ENCODE results near the gene SLC18A2.
"Not testable (repeated sequence)": the region's sequence is repeated elsewhere in the genome, so short reads cannot be mapped to it uniquely, and the experiment has no call there.

SLC18A2 gene

DNA sequence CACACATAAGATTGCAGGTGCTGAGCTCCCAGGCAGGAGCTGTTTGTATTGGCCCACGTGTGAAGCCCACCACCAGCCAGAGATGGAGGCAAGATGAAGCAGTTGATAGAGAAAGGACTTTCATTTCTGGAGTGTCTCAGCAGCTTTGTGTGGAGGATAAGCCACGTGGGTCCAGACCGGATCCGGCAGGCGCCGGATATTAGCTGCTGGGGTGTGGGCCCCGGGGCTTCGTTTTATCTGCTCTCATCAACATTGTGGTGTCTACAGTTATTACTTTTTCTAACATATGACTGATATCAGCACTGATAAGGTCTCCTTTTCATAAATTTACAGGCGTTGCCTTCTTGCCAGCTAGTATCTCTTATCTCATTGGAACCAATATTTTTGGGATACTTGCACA is 25.5 kb downstream of the SLC18A2 start:
- no peak for DNase-seq

DNA sequence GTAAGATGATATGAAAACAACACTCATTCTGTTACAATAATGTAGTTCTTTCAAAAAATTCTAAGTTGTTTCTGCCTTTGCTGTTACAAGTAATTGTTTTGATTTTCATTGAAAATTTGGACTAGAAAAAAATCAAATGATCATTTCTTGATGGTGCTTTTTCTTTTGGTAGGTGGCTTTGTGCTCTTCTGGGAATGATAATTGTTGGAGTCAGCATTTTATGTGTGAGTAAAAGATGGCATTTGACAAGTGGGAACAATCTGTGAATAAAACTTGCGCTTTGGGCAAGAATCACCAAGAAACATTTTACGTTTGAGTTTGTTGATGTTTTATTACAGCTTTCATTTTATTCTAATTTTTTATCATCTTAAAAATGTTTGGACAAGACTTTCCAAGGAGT is 25.9 kb downstream of the SLC18A2 start:
- no peak for DNase-seq

DNA sequence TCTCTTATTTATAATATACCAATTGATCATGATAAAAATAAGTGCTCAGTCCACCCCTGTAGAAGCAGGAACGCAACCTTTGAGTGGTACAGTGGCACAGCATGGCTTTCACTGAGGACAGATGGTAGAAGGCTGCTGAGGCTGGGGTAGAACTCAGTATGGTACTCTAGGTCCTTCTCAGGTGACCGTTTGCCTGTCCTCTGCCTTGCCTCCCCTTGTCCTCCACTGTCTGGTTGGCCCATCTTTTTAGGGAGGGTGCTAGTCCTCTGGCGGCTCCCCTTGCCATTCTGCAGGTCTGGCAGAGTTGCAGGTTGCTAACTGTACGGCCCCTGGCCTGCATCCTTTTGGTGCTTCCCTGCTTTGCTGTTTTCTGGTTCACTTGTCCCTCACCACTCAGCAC is 27.3 kb downstream of the SLC18A2 start:
- no peak for DNase-seq

DNA sequence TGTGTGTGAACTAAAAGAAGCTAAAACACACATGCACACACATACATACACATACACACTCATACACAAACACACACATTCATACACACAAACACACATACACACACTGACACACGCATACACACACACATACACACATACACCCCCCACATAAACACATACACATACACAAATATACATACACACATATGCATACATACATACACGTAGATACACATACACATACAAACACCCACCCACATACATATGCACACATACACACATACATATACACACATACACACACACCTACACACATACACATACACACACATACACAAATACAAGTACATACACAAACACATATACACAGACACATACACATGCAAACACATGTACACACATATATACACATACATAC is 28.0 kb downstream of the SLC18A2 start:
- no peak for DNase-seq

DNA sequence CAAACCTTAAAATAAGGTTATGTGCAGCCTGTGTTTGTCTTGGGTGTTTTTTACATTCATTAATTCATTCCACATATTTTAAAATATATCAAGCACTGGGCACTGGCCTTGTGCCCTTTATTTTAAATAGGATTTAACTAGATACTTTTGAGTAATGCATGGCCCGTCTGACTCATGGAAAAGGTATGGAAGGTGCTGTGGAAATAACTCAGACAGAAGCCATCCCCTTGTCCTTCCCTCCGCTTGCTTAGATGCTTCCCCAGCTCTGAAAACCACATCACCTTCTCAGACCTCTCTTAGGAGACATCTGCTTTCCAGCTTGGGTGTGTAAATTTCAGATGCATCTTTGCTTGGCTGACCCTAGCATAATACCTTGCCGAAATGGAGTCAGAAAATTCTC is 30.5 kb downstream of the SLC18A2 start:
- DNase-seq = no peak

DNA sequence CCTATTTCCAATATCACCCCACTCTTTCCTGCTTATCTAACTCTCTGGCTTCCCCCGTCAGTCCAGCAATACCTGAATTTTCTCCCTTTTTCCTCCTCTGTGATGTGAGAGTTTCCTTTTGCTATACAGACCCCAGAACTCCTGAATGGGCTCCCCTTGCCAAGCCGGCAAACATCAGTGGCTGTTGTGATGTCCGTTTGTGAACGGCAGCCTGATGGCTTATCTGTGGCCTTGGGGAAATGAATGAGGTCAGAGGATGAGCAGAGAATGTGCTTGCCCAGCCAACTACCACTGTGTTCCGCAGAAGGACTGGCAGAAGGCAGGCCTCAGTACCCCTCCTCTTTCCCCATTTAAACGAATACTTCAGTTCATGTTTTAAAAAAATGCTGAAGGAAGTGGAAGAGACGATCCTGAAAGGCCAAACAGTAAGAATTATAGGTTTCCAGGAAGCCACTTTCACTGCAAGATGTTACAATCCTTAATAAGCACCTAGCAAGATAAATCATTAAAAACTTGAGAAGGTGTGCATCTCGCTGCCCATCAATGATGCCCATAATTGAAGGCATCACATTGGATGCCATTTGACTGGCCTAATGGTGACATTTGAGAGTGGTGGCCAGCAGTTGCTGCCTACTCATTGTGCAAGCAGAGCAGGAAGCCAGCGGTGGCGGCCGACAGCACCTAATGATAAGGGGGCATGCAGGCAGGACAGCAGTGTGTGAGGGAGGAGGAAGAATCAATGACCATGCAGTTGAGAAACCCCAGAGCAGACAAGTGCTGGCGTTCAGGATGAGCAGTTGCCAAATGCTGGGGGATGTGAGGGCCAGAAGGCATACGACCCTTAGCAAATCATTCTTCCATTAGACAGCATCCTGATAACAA is 31.5 kb downstream of the SLC18A2 start:
- DNase-seq = no peak

DNA sequence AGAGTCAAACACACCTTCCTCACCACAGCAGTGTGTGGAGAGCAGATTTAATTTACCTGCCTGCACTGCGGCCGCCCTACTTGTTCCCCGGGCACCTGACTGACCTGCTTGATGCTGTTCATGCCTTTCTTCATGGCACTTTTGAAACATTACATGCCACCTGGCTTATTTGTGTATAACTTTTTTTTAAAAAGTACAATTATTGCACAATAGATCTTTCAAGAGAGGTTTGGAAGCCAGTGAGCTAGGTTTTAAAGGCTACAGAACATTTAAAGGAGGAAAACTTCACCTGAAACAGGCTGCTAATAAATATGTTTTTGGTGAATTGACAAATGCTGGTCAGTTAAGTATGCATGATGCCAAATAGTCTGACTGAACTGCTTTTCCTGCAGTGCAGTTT is 33.1 kb downstream of the SLC18A2 start:
- DNase-seq = no peak

DNA sequence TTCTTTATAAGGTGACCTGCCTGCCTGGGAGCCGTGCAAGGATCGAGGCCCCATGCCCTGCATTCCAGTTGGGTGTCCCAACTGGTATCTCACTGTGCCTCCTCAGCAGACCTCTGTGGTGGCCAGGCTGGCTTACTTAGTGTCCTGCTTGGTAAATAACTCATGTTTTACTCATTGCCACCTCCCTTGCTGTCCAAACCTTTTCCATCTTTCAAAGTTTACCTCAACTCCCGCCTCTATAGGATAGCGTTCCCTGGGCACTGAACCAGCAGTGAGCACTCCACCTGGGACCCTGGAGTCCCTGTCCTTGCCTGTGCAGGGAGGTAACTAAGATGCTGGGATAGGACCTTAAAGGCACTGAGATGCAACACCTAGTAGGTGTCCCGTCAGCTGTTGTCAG is 33.6 kb downstream of the SLC18A2 start:
- DNase-seq = no peak

DNA sequence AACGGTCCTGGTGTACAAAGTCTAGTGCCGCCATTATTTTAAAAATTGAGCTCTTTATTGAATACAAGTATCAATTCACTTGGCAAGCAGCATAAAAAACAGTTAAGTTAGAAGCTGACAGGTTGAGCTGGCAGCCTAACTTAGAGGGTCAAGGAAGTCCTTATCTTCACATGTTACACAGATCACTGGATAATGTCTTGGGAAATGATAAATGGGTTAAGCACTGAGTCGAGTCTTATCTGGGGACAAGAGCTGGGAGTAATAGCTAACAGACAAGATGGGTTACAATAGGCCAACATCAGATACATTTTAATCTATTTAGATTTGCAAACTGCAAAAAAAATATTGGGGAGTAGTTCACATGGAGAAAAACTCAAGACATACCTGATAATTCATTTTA is 34.2 kb downstream of the SLC18A2 start:
- DNase-seq = no peak

DNA sequence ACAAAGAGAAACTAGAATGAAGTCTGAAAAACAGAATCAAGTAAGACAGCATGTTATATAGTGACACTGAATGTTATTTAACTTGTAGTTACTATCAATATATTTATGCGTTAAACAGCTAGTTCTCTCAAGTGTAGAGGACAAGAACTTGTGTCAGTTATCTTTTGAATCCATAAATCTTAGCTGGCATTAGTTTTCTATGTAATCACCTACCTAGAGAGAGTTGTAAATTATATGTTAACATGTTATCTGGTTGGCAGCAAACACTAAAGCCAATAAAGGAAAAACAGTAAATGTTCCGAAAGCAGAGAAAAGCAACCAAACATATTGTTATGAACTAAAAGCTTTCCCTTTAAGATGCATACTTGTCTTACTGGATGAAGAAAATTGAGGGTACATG is 36.8 kb downstream of the SLC18A2 start:
- no peak for DNase-seq

DNA sequence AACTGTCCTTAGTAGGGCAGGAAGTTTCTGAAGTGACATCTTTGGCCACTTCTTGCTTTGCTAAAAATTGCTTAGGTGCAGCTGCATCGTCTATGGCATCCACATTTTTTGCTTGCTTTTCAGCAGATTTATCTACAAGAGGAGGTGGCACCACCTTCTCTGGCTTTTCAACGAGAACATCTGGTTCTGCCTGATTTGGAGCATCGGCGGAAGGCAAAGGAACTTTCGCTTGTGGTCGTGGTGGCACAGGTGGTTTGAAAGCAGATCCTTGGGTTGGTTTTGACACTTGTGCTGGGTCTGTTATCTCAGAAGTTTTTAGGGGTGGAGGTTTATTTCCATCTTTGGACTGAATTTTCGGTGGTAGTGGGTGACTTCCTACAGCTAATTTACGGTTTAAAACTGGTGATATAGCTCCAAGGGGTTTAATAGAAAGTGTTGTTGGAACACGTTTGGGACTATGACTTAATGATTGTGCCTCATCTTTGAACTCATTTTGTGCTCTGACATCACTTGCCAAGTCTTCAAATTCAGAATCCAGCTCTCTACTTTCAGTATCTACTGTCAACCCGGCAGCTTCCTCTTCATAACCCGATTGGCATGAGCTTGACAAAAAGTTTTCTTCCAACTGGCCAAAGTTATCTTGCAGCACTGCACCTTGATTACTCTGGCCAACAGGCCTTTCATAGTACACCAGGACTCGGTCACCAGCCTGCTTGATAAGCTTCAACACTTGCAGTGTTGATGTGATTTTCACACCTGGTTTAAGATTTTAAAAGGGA is 44.0 kb downstream of the SLC18A2 start:
- no peak for DNase-seq

DNA sequence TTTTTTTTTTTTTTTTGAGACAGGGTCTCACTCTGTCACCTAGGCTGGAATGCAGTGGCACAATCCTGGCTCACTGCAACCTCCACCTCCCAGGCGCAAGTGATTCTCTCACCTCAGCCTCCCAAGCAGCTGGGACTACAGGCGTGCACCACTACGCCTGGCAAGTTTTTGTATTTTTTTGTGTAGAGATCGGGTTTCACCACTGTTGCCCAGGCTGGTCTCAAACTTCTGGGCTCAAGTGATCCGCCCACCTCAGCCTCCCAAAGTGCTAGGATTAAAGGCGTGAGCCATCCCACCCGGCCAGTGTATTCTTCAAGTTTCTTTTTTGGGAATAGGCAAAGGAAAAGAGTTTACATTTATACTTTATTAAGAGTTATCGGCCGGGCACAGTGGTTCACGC is 50.0 kb downstream of the SLC18A2 start:
- DNase-seq = not testable (repeated sequence)

DNA sequence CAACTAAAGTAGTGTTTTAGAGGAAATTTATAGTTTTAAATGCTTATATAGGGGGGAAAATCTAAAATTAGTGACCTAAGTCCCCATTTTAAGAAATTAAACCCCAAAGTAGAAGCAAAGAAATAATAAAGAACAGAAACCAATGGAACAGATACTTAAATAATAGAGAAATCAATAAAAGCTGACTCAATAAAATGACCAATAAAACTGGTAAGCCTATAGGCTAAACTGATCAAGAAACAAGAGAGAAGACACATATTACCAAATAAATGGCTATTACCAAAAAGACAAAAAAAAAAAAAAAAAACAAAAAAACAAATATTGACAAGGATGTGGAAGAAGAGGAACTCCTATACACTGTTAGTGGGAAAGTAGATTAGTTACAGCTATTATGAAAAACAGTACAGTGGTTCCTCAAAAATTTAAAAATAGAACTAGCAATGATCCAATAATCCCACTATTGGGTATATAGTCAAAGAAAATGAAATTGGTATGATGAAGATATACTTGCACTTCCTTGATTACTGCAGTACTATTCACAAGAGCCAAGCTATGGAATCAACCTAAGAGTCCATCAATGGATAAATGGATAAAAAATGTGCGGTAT is 53.2 kb downstream of the SLC18A2 start:
- DNase-seq = no peak

DNA sequence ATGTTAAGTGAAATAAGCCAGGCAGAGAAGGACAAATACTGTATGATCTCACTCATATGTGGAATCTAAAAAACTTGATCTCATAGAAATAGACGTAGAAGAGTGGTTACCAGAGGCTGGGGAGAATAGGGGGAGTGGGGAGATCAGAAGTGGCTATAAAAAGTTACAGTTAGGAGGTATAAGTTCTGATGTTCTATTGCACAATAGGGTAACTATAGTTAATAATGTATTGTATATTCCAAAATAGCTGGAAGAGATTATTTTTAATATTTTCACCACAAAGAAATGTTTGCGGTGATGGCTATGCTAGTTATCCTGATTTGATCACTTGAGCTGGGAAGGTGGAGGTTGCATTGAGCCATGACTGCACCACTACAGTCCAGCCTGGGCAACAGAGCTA is 53.8 kb downstream of the SLC18A2 start:
- no peak for DNase-seq

DNA sequence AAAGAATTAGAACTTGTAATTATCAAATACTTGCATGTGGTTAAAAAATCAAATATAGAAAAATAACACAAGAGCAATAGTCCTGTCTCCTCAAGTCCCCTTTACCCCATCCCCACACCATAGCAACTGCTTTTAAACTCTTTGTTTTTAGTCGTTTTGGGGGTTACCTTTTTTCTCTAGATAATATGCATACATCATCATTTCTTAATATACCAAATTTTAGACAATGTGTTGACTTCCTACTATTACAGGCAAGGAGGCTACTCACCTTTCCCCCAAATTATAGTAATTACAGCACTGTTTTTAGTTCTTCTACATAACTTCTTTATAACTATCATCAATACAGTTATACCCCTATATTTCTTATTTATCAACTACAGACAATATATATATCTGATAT is 57.3 kb downstream of the SLC18A2 start:
- DNase-seq = no peak

DNA sequence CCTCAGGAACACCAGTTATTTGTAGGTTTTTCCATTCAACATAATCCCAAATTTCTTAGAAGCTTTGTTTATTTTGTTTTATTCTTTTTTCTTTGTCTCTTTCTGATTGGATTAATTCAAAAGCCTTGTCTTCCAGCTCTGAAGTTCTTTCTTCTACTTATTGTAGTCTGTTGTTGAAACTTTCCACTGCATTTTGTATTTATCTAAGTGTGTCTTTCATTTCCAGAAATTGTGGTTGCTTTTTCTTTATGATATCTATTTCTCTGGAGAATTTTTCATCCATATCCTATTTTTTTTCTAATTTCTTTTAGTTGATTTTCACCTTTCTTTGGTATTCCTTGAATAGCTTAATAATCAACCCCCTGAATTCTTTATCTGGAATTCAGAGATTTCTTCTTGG is 58.5 kb downstream of the SLC18A2 start:
- DNase-seq = no peak

DNA sequence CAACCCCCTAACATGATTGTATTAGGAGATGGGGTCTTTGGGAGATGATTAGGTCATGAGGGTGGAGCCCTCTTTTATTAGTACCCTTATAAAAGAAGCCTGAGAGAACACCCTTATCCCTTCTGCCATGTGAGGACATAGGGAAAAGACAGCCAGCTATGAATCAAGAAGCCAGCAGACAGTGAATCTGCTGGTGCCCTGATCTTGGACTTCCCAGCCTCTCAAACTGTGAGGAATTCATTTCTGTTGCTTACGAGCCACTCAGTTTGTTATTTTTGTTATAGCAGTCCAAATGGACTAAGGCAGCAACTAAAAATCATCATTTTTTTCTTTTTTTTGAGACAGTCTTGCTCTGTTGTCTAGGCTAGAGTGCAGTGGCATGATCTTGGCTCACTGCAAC is 59.8 kb downstream of the SLC18A2 start:
- no peak for DNase-seq

DNA sequence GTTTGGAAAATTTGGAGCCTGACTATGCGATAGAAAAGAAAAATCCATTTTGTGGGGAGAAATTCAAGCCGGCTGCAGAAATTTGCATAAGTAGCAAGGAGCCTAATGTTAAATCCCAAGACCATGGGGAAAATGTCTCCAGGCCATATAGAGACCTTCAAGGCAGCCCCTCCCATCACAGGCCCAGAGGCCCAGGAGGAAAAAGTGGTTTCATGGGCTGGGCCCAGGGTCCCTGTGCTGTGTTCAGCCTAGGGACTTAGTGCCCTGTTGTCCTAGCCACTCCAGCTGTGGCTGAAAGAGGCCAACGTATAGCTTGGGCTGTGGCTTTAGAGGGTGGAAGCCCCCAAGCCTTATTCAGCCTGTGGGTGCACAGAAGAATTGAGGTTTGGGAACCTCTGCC is 62.5 kb downstream of the SLC18A2 start:
- DNase-seq = not testable (repeated sequence)

DNA sequence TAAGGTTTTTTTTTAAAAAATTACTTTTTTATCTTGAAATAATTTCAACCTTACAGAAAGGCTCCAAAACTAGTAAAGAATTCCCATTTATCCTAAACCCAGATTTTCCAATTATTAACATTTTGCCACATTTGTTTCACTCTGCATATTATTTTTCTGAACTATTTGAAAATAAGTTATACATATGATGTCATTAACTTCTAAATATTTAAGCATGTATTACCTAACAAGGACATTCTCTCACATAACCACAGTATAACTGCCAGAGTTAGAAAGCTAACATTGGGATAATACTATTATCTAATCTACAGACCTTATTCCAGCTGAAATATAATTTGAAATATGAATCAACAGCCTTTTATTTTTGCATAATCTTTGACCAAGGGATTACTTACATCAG is 65.8 kb downstream of the SLC18A2 start:
- DNase-seq = no peak

DNA sequence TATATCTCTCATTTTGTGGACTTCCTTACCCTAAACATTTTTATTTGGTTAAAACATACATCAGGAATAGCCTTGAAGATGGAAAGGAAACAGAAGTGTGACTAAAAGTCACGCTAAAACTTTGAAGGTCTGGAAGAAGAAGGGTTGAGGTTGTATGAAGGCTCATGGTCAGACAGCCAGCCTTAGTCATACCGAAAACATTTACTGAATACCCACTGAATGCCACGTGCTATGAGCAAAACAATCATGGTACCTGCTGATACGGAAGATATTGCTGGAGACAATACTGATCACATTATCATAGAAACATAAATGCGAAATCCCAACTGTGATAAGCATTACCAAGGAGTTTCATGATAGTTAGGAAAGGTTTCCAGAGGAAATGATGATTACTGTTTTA is 70.3 kb downstream of the SLC18A2 start:
- DNase-seq = no peak

DNA sequence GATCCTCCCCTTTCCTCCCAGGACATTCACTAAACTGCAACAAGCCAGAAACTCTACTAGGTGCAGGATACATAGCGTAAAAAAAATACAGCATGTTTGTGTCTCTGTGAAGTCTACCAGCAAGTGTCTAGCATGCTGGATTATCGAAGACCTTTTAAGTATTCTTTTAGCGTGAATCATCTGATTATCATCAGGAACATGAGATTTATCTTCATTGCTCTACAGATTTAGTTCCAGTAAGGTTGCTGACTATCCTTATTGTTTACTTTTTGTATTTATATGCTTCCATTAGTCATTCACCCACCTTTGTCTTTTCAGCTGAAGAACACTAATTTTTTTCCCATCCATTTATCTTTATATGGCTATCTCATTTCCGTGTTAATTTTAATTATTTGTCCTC is 71.5 kb downstream of the SLC18A2 start:
- no peak for DNase-seq

DNA sequence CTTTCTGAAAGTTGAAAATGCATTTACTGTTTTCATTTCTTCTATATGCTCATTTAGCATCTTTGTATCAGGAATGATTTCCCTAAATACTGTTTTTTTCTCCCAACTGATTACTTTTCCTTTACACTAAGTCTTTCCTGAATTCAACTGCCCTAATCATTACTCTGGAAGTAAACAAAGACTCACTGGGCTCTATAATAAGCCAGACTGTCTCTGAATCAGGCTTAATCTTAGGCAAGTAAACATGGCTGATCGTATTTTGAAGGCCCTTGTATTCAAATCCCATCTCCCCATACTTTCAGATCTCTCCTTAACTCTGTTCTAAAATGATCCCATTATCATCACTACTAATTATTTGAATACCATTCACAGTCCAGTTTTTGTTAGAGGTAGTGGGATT is 72.7 kb downstream of the SLC18A2 start:
- no peak for DNase-seq

DNA sequence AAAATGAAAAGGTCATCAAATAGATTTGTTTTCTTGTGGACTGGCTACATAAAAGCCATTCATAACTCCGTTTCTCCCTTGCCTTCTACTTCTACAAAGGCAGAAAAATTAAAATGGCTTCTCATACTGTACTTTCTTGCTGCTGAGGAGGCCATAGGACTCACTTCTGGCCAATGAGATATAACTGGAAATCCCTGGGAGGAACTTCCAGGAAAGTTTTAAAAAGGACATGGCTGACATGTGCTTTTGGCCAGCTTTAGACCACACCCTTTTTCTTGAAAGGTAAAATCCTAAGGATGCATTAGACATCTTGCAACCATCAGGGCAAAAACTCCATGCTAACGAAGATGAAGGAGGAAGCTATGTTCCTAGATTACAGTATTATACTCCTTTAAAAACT is 75.8 kb downstream of the SLC18A2 start:
- DNase-seq = no peak

DNA sequence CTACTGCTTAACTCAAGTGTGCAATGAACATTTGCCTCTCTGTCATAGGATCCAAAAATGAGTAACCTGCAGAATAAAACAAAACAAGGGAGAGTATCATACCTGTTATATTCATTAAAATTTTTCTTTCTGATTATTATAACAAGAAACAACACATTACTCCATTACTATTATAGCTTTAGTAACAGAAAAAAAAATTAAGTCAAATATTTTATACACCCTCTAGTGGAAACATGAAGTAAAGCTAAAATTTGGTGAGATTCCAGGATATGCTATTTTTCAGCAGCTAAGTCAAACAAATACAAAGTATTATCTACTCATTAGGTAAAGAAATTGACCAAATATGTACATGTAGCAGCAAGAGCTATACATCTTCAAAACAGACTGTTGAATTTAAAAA is 78.0 kb downstream of the SLC18A2 start:
- DNase-seq = no peak
